K562 (cell line): ENCODE results near the gene ACKR3. TPM values are rescaled to one million over a fixed set of nuclear protein-coding genes. Genes with fewer than 3 reads are reported as not detected.
A peak's percentile ranks its signal among the peaks of the same experiment; 100 is the strongest.

Experiments
- ETV5 ChIP-seq: sonication (generic); formaldehyde crosslinking; IDR thresholded peaks from 2 replicates; pipeline ENCODE4 v1.4.0; 2020; ENCODE audit warnings: low read depth, mild to moderate bottlenecking, missing genetic modification reagents
- GABPB2 ChIP-seq: fragments of 250-450 bp; sonication (Bioruptor Pico); conservative IDR thresholded peaks from 2 replicates; pipeline ENCODE4 v1.5.1; 2021; ENCODE audit warnings: mild to moderate bottlenecking
- HNRNPLL ChIP-seq: fragments of 200-400 bp; formaldehyde crosslinking; IDR thresholded peaks from 2 replicates; pipeline ENCODE4 v1.6.1; 2017; ENCODE audit warnings: low read length, low read depth, mild to moderate bottlenecking; ENCODE audit not compliant: poor library complexity, severe bottlenecking
- MAFF ChIP-seq: IDR thresholded peaks from 2 replicates; pipeline ENCODE4 v1.6.1; 2012; ENCODE audit warnings: low read length, improper control_type of control experiment
- PHF8 ChIP-seq: fragments of 200-600 bp; sonication (generic); IDR thresholded peaks from 2 replicates; pipeline ENCODE4 v1.6.1; 2012; ENCODE audit warnings: mixed run types, mild to moderate bottlenecking, inconsistent platforms, low read length, moderate library complexity, borderline replicate concordance
- PHTF2 ChIP-seq: fragments of 250-450 bp; sonication (Bioruptor Pico); IDR thresholded peaks from 2 replicates; pipeline ENCODE4 v1.5.0; 2021; ENCODE audit warnings: mild to moderate bottlenecking
- POLR2AphosphoS5 ChIP-seq: IDR thresholded peaks from 2 replicates; pipeline ENCODE4 v1.6.1; 2011; ENCODE audit warnings: mild to moderate bottlenecking, low read depth, low read length, moderate library complexity; ENCODE audit not compliant: control insufficient read depth, insufficient read depth
- PRPF4 ChIP-seq: fragments of 200-400 bp; formaldehyde crosslinking; IDR thresholded peaks from one replicate; pipeline ENCODE4 v1.6.1; 2017; ENCODE audit warnings: low read length, low read depth, mild to moderate bottlenecking; ENCODE audit not compliant: insufficient read depth, poor library complexity, severe bottlenecking
- ZNF124 ChIP-seq: sonication (generic); formaldehyde crosslinking; IDR thresholded peaks from 2 replicates; pipeline ENCODE4 v1.8.1; 2022; ENCODE audit warnings: missing genetic modification reagents
- ZNF316 ChIP-seq: fragments of 450-650 bp; IDR thresholded peaks from 2 replicates; pipeline ENCODE4 v1.6.1; 2016
- ZNF444 ChIP-seq: fragments of 250-450 bp; sonication (Bioruptor Pico); IDR thresholded peaks from 2 replicates; pipeline ENCODE4 v1.4.0; 2020; ENCODE audit warnings: mild to moderate bottlenecking, moderate library complexity
- ZNF75A ChIP-seq: fragments of 450-650 bp; formaldehyde crosslinking; IDR thresholded peaks from 2 replicates; pipeline ENCODE4 v1.4.0; 2020; ENCODE audit warnings: mild to moderate bottlenecking
- polyA plus RNA-seq, 8 experiments: library from polyadenylated mRNA; depleted of rRNA in 4 of 8; stranded (reverse) in 5 of 8; unstranded in 3 of 8; fragments of >200 nt; fragmentation: Nextera tagmentation in 2 of 8; fragmentation: Illumina TruSeq in 1 of 8; extraction: Ambion mirVana in 2 of 8; extraction: Trizol in 1 of 8; gene quantifications; 2 replicates each; pipeline versions ENCODE4 v1.2.1 to v1.2.3, GENCODE V29; 2011 to 2014; ENCODE audit warnings: inconsistent platforms in 1 of 8, missing spikeins in 1 of 8
- total RNA-seq, 7 experiments: library from RNA; depleted of rRNA in 6 of 7; stranded (reverse); fragments of >200 nt in 6 of 7; fragmentation: Illumina TruSeq in 2 of 7; extraction: Trizol in 2 of 7; gene quantifications; 2 replicates each; pipeline versions ENCODE4 v1.2.1 to v1.2.3, GENCODE V29; 2011 to 2021; ENCODE audit warnings: low replicate concordance in 1 of 7
- TF ChIP-seq, protein P1 (sequence below): fragments of 250-450 bp; sonication (Bioruptor Pico); IDR thresholded peaks from 2 replicates; pipeline ENCODE4 v1.9.0; 2021; ENCODE audit warnings: mild to moderate bottlenecking, inconsistent platforms
- TF ChIP-seq, protein P2 (sequence below), 2 experiments: fragments of 450-650 bp; IDR thresholded peaks; 2 replicates each; pipeline ENCODE4 v1.6.1; 2016; ENCODE audit warnings: mild to moderate bottlenecking in 2 of 2, borderline replicate concordance in 1 of 2, low read depth in 1 of 2, moderate library complexity in 1 of 2
- TF ChIP-seq, protein P3 (sequence below): fragments of 250-450 bp; sonication (Bioruptor Pico); IDR thresholded peaks from 2 replicates; pipeline ENCODE4 v1.4.0; 2020

Gene ACKR3
- total and polyA plus RNA-seq, 9 of the 15 experiments (the other 6 are each of a cell fraction or from before 2014, with no cell fraction given) = 0.07 TPM; not detected in 8

DNA sequence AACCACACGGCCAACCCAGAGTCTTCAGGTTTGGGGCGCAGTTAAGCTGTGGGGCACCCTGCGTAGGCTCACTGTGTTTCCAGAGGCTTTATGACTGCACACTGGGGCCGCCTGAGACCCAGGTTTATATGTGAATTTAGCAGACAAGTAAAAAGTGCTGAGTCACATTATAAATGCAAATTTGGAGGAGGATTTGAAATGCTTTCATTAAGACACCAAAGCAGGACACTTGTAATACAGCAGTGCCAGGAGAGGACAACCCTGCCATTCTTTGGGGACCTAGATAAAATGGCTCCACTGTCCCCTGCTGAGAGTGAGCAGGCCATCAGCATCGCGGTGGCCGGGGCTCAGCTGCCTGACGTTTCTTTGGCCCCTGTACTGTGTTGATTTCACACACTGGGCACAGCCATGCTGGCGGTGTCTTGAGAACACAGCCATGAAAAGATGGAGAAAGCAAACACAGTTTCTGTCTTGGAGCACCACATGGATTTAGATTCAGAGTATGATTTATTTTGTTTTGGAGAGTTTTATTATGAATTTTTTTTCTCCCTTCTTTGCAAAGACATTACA, 10.2 kb downstream of the ACKR3 start (continued):
- TF ChIP-seq, protein P1, sequence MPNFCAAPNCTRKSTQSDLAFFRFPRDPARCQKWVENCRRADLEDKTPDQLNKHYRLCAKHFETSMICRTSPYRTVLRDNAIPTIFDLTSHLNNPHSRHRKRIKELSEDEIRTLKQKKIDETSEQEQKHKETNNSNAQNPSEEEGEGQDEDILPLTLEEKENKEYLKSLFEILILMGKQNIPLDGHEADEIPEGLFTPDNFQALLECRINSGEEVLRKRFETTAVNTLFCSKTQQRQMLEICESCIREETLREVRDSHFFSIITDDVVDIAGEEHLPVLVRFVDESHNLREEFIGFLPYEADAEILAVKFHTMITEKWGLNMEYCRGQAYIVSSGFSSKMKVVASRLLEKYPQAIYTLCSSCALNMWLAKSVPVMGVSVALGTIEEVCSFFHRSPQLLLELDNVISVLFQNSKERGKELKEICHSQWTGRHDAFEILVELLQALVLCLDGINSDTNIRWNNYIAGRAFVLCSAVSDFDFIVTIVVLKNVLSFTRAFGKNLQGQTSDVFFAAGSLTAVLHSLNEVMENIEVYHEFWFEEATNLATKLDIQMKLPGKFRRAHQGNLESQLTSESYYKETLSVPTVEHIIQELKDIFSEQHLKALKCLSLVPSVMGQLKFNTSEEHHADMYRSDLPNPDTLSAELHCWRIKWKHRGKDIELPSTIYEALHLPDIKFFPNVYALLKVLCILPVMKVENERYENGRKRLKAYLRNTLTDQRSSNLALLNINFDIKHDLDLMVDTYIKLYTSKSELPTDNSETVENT = no peak
- no peak for TF ChIP-seq ZNF124 (CRISPR knock-in tag)
- no peak for TF ChIP-seq PHF8
- TF ChIP-seq PRPF4 = no peak
- TF ChIP-seq PHTF2 (CRISPR knock-in tag) = no peak
- TF ChIP-seq HNRNPLL = no peak
- TF ChIP-seq ZNF75A (CRISPR knock-in tag) = no peak
- peak; percentile 69 for TF ChIP-seq ZNF316
- peak; percentile 52; the same call in 1 of the 2 replicates for TF ChIP-seq MAFF
- no peak for TF ChIP-seq ETV5 (CRISPR knock-in tag)
- TF ChIP-seq ZNF444 (CRISPR knock-in tag) = no peak
- no peak for TF ChIP-seq GABPB2 (CRISPR knock-in tag)
- TF ChIP-seq POLR2AphosphoS5 = no peak
- TF ChIP-seq, protein P2, sequence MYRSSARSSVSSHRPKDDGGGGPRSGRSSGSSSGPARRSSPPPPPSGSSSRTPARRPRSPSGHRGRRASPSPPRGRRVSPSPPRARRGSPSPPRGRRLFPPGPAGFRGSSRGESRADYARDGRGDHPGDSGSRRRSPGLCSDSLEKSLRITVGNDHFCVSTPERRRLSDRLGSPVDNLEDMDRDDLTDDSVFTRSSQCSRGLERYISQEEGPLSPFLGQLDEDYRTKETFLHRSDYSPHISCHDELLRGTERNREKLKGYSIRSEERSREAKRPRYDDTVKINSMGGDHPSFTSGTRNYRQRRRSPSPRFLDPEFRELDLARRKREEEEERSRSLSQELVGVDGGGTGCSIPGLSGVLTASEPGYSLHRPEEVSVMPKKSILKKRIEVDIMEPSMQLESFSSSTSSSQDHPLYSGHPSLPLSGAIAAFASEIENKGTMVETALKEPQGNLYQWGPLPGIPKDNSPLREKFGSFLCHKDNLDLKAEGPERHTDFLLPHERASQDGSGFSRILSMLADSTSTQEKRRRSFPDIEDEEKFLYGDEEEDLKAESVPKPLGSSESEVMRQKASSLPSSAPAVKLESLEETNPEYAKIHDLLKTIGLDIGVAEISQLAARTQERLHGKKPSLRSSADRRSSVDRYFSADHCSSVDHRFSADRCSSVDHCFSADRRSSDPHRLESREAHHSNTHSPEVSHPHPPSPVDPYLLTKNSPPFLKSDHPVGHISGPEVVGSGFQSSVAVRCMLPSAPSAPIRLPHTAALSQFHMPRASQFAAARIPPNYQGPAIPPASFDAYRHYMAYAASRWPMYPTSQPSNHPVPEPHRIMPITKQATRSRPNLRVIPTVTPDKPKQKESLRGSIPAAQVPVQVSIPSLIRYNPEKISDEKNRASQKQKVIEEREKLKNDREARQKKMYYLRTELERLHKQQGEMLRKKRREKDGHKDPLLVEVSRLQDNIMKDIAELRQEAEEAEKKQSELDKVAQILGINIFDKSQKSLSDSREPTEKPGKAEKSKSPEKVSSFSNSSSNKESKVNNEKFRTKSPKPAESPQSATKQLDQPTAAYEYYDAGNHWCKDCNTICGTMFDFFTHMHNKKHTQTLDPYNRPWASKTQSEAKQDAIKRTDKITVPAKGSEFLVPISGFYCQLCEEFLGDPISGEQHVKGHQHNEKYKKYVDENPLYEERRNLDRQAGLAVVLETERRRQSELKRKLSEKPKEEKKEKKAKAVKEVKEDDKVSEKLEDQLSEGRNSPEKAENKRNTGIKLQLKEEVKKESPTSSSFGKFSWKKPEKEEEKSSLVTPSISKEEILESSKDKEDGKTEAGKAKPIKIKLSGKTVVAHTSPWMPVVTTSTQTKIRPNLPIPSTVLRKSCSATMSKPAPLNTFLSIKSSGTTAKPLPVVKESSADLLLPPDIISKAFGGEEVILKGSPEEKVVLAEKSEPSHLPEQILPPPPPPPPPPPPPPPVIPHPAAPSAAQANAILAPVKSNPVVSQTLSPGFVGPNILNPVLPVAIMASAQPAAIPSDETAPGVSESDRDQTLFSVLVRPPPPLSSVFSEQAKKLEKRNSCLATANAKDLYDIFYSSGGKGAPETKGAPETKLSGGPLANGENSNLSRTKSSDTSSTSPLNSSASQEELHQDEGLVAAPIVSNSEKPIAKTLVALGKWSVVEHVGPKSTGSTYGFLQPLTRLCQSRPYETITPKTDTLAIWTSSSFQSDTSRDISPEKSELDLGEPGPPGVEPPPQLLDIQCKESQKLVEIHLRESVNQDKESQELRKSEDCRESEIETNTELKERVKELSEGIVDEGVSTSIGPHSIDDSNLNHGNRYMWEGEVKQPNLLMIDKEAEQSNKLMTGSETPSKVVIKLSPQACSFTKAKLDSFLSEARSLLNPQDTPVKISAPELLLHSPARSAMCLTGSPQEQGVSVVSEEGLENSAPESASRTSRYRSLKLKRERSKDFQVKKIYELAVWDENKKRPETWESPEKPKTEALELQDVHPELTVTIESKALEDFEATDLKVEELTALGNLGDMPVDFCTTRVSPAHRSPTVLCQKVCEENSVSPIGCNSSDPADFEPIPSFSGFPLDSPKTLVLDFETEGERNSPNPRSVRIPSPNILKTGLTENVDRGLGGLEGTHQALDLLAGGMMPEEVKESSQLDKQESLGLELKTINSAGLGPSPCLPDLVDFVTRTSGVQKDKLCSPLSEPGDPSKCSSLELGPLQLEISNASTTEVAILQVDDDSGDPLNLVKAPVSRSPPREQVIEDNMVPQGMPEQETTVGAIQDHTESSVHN (IDR thresholded peaks at IDR 0.05; ENCODE audit: borderline replicate concordance in 1 of 2, low read depth in 1 of 2) = no peak
- TF ChIP-seq, protein P3, sequence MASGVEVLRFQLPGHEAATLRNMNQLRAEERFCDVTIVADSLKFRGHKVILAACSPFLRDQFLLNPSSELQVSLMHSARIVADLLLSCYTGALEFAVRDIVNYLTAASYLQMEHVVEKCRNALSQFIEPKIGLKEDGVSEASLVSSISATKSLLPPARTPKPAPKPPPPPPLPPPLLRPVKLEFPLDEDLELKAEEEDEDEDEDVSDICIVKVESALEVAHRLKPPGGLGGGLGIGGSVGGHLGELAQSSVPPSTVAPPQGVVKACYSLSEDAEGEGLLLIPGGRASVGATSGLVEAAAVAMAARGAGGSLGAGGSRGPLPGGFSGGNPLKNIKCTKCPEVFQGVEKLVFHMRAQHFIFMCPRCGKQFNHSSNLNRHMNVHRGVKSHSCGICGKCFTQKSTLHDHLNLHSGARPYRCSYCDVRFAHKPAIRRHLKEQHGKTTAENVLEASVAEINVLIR (CRISPR knock-in tag) = no peak
